Stomach (tissue), 4 donors: ENCODE results near the gene LRP11.

ENCODE experiments used
- CTCF ChIP-seq, 7 experiments: fragments of 450-650 bp in 4 of 7; fragments of 200-600 bp in 3 of 7; sonication (generic) in 3 of 7; IDR thresholded peaks; one replicate each; pipeline ENCODE4 v1.5.1; 2016 to 2019; ENCODE audit warnings: antibody characterized with exemption in 7 of 7, control low read depth in 2 of 7, mild to moderate bottlenecking in 1 of 7
- EP300 ChIP-seq: sonication (generic); formaldehyde crosslinking; IDR thresholded peaks from one replicate; pipeline ENCODE4 v1.6.1; 2017; ENCODE audit warnings: antibody characterized with exemption
- POLR2A ChIP-seq, 4 donors: fragments of 450-650 bp; IDR thresholded peaks; one replicate each; pipeline ENCODE4 v1.6.1; 2016; ENCODE audit warnings: antibody characterized with exemption in 4 of 4, control low read depth in 2 of 4, mild to moderate bottlenecking in 1 of 4, moderate library complexity in 1 of 4
- POLR2AphosphoS5 ChIP-seq, 3 donors: sonication (generic); formaldehyde crosslinking; IDR thresholded peaks; one replicate each; pipeline ENCODE4 v1.6.1; 2016; ENCODE audit warnings: antibody characterized with exemption in 3 of 3

DNA sequence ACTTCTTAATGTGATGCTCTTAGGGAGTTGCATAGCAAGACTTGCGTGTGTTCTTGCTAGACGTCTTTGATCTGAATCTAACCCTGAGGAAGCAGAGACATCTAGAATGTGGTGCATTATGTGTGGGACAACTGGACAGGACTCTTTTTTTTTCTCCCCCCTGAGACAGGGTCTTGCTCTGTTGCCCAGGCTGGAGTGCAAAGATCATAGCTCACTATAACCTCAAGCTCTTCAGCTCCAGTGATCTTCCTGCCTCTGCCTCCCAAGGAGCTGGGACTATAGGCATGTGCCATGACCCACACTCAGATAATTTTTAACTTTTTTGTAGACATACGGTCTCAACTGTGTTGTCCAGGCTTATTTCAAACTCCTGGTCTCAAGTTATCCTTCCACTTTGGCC, 80.6 kb downstream of the LRP11 start:
- TF ChIP-seq EP300: no peak
- TF ChIP-seq CTCF (IDR thresholded peaks at IDR 0.05): no peak
- no peak for TF ChIP-seq POLR2AphosphoS5 (IDR thresholded peaks at IDR 0.05)
- TF ChIP-seq POLR2A (IDR thresholded peaks at IDR 0.05): no peak
